Measurements from ENCODE around the gene IL1A. TPM values are rescaled to one million over a fixed set of nuclear protein-coding genes. Genes with fewer than 3 reads are reported as not detected.

Gene IL1A
- total and polyA plus RNA-seq, 9 of the 15 experiments (the other 6 are each of a cell fraction or from before 2014, with no cell fraction given): 0.03 to 0.27 (median 0.14) TPM; not detected in 2

- WGBS (ENCODE audit: insufficient coverage, low coverage, missing lambda C conversion rate): 2% methylated on average over 5 of the region's 5 CpGs
- Histone ChIP-seq H3K4me1 (replicated peaks in 1 of 2; ENCODE audit: control insufficient read depth in 2 of 2, insufficient read depth in 2 of 2, low read length in 2 of 2) (0 out of 5 replicates have a peak, but pooled peaks cover 0 to 3% of the 10 kb centered on the region in 2 experiments), H2AFZ (ENCODE audit: low read depth, low read length) (no peak overlapping the region), H3K9ac (ENCODE audit: insufficient read depth in 1 of 2, low read depth in 2 of 2, low read length in 2 of 2) (no peak overlapping the region), H3K9me3 (replicated peaks; ENCODE audit: control insufficient read depth, insufficient read depth, low read depth, low read length) (no peaks in the 10 kb centered on the region), H4K20me1 (replicated peaks; ENCODE audit: control insufficient read depth, insufficient read depth, low read length) (no peaks in the 10 kb centered on the region), H3K27me3 (ENCODE audit: control insufficient read depth in 2 of 2, insufficient read depth in 2 of 2, low read length in 2 of 2) (peaks cover 0 to 9% of the 10 kb centered on the region in 2 experiments; a peak in 1 of 5 replicates), H3K36me3 (ENCODE audit: control insufficient read depth, insufficient read depth, low read length) (no peaks in the 10 kb centered on the region), H3K27ac (ENCODE audit: extremely low read depth, low read depth, low read length) (no peak overlapping the region), H3K79me2 (ENCODE audit: control insufficient read depth, insufficient read depth, low read length) (no peaks in the 10 kb centered on the region), H3K9me1 (ENCODE audit: control insufficient read depth, insufficient read depth, low read length) (no peaks in the 10 kb centered on the region), H3K4me2 (ENCODE audit: insufficient read depth, low read length) (no peak overlapping the region), H3K4me3 (no peak overlapping the region)
- intact Hi-C loops (cut with micrococcal nuclease): no loop called here
- FAIRE-seq (peak; percentile 74), ATAC-seq (peak; percentile 66), DNase-seq (ENCODE audit: extremely low read depth in 1 of 4, low spot score in 3 of 4) (peak in 1 of 4 experiments; percentile 52)
- POLR2A ChIA-PET: no interaction called here
- BruUV-seq (replicated peaks): no TSS peak
- CTCF ChIA-PET (ENCODE audit: low intra/inter-chr PET ratio): no interaction called here
- in situ Hi-C loops (cut with MboI): no loop called here
- no peak for TF ChIP-seq POLR2B (IDR thresholded peaks at IDR 0.05; ENCODE audit: low read depth, partially characterized antibody)
- no peak for TF ChIP-seq MAX (CRISPR knock-in tag; IDR thresholded peaks at IDR 0.05)
- no peak for TF ChIP-seq ZNF347 (CRISPR knock-in tag; IDR thresholded peaks at IDR 0.05; ENCODE audit: low read depth)
- no peak for TF ChIP-seq SETDB1 (IDR thresholded peaks at IDR 0.05; ENCODE audit: low read length)
- TF ChIP-seq, protein P1, sequence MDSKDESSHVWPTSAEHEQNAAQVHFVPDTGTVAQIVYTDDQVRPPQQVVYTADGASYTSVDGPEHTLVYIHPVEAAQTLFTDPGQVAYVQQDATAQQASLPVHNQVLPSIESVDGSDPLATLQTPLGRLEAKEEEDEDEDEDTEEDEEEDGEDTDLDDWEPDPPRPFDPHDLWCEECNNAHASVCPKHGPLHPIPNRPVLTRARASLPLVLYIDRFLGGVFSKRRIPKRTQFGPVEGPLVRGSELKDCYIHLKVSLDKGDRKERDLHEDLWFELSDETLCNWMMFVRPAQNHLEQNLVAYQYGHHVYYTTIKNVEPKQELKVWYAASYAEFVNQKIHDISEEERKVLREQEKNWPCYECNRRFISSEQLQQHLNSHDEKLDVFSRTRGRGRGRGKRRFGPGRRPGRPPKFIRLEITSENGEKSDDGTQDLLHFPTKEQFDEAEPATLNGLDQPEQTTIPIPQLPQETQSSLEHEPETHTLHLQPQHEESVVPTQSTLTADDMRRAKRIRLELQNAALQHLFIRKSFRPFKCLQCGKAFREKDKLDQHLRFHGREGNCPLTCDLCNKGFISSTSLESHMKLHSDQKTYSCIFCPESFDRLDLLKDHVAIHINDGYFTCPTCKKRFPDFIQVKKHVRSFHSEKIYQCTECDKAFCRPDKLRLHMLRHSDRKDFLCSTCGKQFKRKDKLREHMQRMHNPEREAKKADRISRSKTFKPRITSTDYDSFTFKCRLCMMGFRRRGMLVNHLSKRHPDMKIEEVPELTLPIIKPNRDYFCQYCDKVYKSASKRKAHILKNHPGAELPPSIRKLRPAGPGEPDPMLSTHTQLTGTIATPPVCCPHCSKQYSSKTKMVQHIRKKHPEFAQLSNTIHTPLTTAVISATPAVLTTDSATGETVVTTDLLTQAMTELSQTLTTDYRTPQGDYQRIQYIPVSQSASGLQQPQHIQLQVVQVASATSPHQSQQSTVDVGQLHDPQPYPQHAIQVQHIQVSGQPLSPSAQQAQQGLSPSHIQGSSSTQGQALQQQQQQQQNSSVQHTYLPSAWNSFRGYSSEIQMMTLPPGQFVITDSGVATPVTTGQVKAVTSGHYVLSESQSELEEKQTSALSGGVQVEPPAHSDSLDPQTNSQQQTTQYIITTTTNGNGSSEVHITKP (IDR thresholded peaks at IDR 0.05; ENCODE audit: partially characterized antibody): no peak
- TF ChIP-seq MNT (conservative IDR thresholded peaks at IDR 0.05): no peak
- TF ChIP-seq HDAC1 (IDR thresholded peaks at IDR 0.05): no peak
- TF ChIP-seq CREBBP (IDR thresholded peaks at IDR 0.05; ENCODE audit: low read depth, low read length): no peak
- TF ChIP-seq RB1 (IDR thresholded peaks at IDR 0.05; ENCODE audit: low read depth): no peak
- TF ChIP-seq ARHGAP35 (IDR thresholded peaks at IDR 0.05; ENCODE audit: partially characterized antibody): no peak
- peak; percentile 48; the same call in 1 of the 2 replicates for TF ChIP-seq EGR1 (conservative IDR thresholded peaks at IDR 0.05)
- TF ChIP-seq MAFF (IDR thresholded peaks at IDR 0.05; ENCODE audit: low read length): no peak
- TF ChIP-seq NFXL1 (CRISPR knock-in tag; IDR thresholded peaks at IDR 0.05): no peak
- TF ChIP-seq MTA2 (IDR thresholded peaks at IDR 0.05; ENCODE audit: low read depth): no peak
- TF ChIP-seq, protein P2, sequence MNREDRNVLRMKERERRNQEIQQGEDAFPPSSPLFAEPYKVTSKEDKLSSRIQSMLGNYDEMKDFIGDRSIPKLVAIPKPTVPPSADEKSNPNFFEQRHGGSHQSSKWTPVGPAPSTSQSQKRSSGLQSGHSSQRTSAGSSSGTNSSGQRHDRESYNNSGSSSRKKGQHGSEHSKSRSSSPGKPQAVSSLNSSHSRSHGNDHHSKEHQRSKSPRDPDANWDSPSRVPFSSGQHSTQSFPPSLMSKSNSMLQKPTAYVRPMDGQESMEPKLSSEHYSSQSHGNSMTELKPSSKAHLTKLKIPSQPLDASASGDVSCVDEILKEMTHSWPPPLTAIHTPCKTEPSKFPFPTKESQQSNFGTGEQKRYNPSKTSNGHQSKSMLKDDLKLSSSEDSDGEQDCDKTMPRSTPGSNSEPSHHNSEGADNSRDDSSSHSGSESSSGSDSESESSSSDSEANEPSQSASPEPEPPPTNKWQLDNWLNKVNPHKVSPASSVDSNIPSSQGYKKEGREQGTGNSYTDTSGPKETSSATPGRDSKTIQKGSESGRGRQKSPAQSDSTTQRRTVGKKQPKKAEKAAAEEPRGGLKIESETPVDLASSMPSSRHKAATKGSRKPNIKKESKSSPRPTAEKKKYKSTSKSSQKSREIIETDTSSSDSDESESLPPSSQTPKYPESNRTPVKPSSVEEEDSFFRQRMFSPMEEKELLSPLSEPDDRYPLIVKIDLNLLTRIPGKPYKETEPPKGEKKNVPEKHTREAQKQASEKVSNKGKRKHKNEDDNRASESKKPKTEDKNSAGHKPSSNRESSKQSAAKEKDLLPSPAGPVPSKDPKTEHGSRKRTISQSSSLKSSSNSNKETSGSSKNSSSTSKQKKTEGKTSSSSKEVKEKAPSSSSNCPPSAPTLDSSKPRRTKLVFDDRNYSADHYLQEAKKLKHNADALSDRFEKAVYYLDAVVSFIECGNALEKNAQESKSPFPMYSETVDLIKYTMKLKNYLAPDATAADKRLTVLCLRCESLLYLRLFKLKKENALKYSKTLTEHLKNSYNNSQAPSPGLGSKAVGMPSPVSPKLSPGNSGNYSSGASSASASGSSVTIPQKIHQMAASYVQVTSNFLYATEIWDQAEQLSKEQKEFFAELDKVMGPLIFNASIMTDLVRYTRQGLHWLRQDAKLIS (CRISPR knock-in tag; IDR thresholded peaks at IDR 0.05): no peak
Observed at GRCh38 chr2:112821142-112821541, 36.8 kb upstream of the IL1A start.

All from K562 (cell line).